PC-3 (cell line): ENCODE results near the gene KRT2.

Source experiments
- CTCF ChIP-seq: fragments of 300-600 bp; sonication (generic); conservative IDR thresholded peaks from 2 replicates; pipeline ENCODE4 v1.5.1; 2017; ENCODE audit warnings: antibody characterized with exemption, low read depth, mild to moderate bottlenecking, low read length
- EZH2 ChIP-seq: fragments of 300-600 bp; sonication (generic); IDR thresholded peaks from one replicate; pipeline ENCODE4 v1.6.1; 2017; ENCODE audit warnings: antibody characterized with exemption, mild to moderate bottlenecking, low read length; ENCODE audit not compliant: unreplicated experiment
- EZH2phosphoT487 ChIP-seq: fragments of 300-600 bp; sonication (generic); IDR thresholded peaks from 2 replicates; pipeline ENCODE4 v1.6.1; 2018; ENCODE audit warnings: mild to moderate bottlenecking, antibody characterized with exemption, low read length, borderline replicate concordance

- TF ChIP-seq CTCF (no peak), EZH2phosphoT487 (no peak), EZH2 (no peak)
Observed at GRCh38 chr12:52695039-52695438, 43.0 kb upstream of the KRT2 start.
